Fibroblast of the aortic adventitia (primary cell): ENCODE measurements around the gene DNAH17. TPM values are rescaled to one million over a fixed set of nuclear protein-coding genes. Genes with fewer than 3 reads are reported as not detected.
"Not testable (repeated sequence)": the region's sequence is repeated elsewhere in the genome, so short reads cannot be mapped to it uniquely, and the experiment has no call there.

Experiments
- DNase-seq: peaks from one replicate; pipeline ENCODE4 v3.0.0-alpha.2; 2010; ENCODE audit warnings: low read depth
- H3K4me3 ChIP-seq: 2 replicates; pipeline ENCODE4 v1.5.1; 2011; ENCODE audit warnings: low read depth, mild to moderate bottlenecking, control low read depth, low read length, moderate library complexity
- CTCF ChIP-seq: IDR thresholded peaks from 2 replicates; pipeline ENCODE4 v1.5.1; 2011; ENCODE audit warnings: mild to moderate bottlenecking, low read length, control low read depth, inconsistent platforms; ENCODE audit not compliant: insufficient read depth
- total RNA-seq: library from RNA; depleted of rRNA; stranded (reverse); fragments of >200 nt; gene quantifications from 2 replicates; pipeline ENCODE4 v1.2.3, GENCODE V29; 2012; ENCODE audit warnings: low replicate concordance

The DNAH17 gene
- total RNA-seq, 1 donor, result not detected

GRCh38 chr17:78507526-78507925 lies 69.7 kb downstream of the DNAH17 start:
- TF ChIP-seq CTCF, result no peak
- DNase-seq, result no peak
- no peak overlapping the region for H3K4me3 ChIP-seq

GRCh38 chr17:78506454-78507309 lies 70.5 kb downstream of the DNAH17 start:
- no peak for DNase-seq
- no peak overlapping the region for H3K4me3 ChIP-seq
- no peak for TF ChIP-seq CTCF

- no peak overlapping the region for H3K4me3 ChIP-seq
- TF ChIP-seq CTCF, result no peak
- DNase-seq, result no peak
These were observed 72.9 kb downstream of the DNAH17 start for GRCh38 chr17:78504156-78504925.

- not testable (repeated sequence) for DNase-seq, H3K4me3 ChIP-seq
These were observed 73.8 kb downstream of the DNAH17 start for GRCh38 chr17:78503388-78503787.

- no peak for TF ChIP-seq CTCF
- H3K4me3 ChIP-seq, result no peak overlapping the region
- no peak for DNase-seq
These were observed 74.5 kb downstream of the DNAH17 start for GRCh38 chr17:78502611-78503148.

GRCh38 chr17:78501241-78502036 lies 75.8 kb downstream of the DNAH17 start:
- DNase-seq, result no peak
- H3K4me3 ChIP-seq, result no peak overlapping the region
- TF ChIP-seq CTCF, result no peak

- H3K4me3 ChIP-seq, result no peak overlapping the region
- no peak for DNase-seq
- no peak for TF ChIP-seq CTCF
These were observed 76.4 kb downstream of the DNAH17 start for GRCh38 chr17:78500806-78501205.
